ENCODE measurements around the gene HFM1.

- TF ChIP-seq EZH2 (IDR thresholded peaks at IDR 0.05; ENCODE audit: low read length) (no peak), CTCF (optimal IDR thresholded peaks at IDR 0.05 in 1 of 3, IDR thresholded peaks at IDR 0.05 in 1 of 3, conservative IDR thresholded peaks at IDR 0.05 in 1 of 3; ENCODE audit: extremely low read depth in 1 of 3, insufficient read depth in 2 of 3, low read length in 3 of 3) (no peak)
These were observed 23.1 kb upstream of the HFM1 start for GRCh38 chr1:91427741-91428140.

All from keratinocyte (primary cell).